ENCODE results near the gene GNG7.

GRCh38 chr19:2540646-2541454 is 161.6 kb downstream of the GNG7 start:
- TF ChIP-seq ZBTB33 (IDR thresholded peaks at IDR 0.05) (no peak), NFYA (IDR thresholded peaks at IDR 0.05; ENCODE audit: borderline replicate concordance, low read depth, low read length) (no peak), POLR2A (IDR thresholded peaks at IDR 0.05; ENCODE audit: low read depth, low read length) (no peak), SMARCA5 (IDR thresholded peaks at IDR 0.05) (no peak), CBX5 (IDR thresholded peaks at IDR 0.05; ENCODE audit: low read depth) (no peak), SUZ12 (IDR thresholded peaks at IDR 0.05; ENCODE audit: unreplicated experiment) (no peak), REST (IDR thresholded peaks at IDR 0.05; ENCODE audit: low read depth, low read length) (no peak), SPI1 (IDR thresholded peaks at IDR 0.05; ENCODE audit: borderline replicate concordance, insufficient read depth, low read depth, low read length) (no peak), CTCF (IDR thresholded peaks at IDR 0.05 in 2 of 3, conservative IDR thresholded peaks at IDR 0.05 in 1 of 3; ENCODE audit: control insufficient read depth in 2 of 3, extremely low read depth in 1 of 3, insufficient read depth in 1 of 3, low read depth in 3 of 3, low read length in 3 of 3) (no peak), RCOR1 (conservative IDR thresholded peaks at IDR 0.05; ENCODE audit: low read depth, low read length) (no peak), EP300 (IDR thresholded peaks at IDR 0.05; ENCODE audit: borderline replicate concordance in 1 of 2, control insufficient read depth in 1 of 2, low read depth in 2 of 2, low read length in 2 of 2) (no peak), POLR2AphosphoS5 (IDR thresholded peaks at IDR 0.05; ENCODE audit: low read length) (no peak), NFYB (IDR thresholded peaks at IDR 0.05; ENCODE audit: insufficient read depth, low read depth, low read length) (no peak)

Data from GM12878 (cell line).